Endothelial cell of umbilical vein (primary cell): ENCODE results near the gene DLGAP1.
A peak's percentile ranks its signal among the peaks of the same experiment; 100 is the strongest.

Experiments used
- CTCF ChIP-seq, 2 donors: IDR thresholded peaks; 1 replicate in 1 of 2; 2 replicates in 1 of 2; pipeline ENCODE4 v1.5.1; 2011; ENCODE audit warnings: low read length in 2 of 2, mild to moderate bottlenecking in 2 of 2, moderate library complexity in 2 of 2, control low read depth in 1 of 2, inconsistent platforms in 1 of 2, low read depth in 1 of 2; ENCODE audit not compliant: insufficient read depth in 1 of 2; ENCODE audit errors: extremely low read depth in 1 of 2
- EZH2 ChIP-seq: IDR thresholded peaks from 2 replicates; pipeline ENCODE4 v1.6.1; 2012; ENCODE audit warnings: borderline replicate concordance, low read depth, mild to moderate bottlenecking, moderate library complexity, low read length, inconsistent platforms; ENCODE audit not compliant: severe bottlenecking
- FOS ChIP-seq: IDR thresholded peaks from 2 replicates; pipeline ENCODE4 v1.6.1; 2011; ENCODE audit warnings: mild to moderate bottlenecking, low read length, moderate library complexity, borderline replicate concordance; ENCODE audit not compliant: insufficient read depth
- JUN ChIP-seq: IDR thresholded peaks from 2 replicates; pipeline ENCODE4 v1.6.1; 2011; ENCODE audit warnings: borderline replicate concordance, low read depth; ENCODE audit not compliant: insufficient read length, insufficient read depth
- MYC ChIP-seq: IDR thresholded peaks from one replicate; pipeline ENCODE4 v1.6.1; 2011; ENCODE audit warnings: mild to moderate bottlenecking, low read depth, low read length
- POLR2A ChIP-seq: IDR thresholded peaks from 2 replicates; pipeline ENCODE4 v1.6.1; 2012; ENCODE audit warnings: low read depth, mild to moderate bottlenecking, control low read depth, low read length
- POLR2AphosphoS5 ChIP-seq: IDR thresholded peaks from 2 replicates; pipeline ENCODE4 v1.6.1; 2012; ENCODE audit warnings: low read depth, mild to moderate bottlenecking, control low read depth, low read length, moderate library complexity; ENCODE audit not compliant: insufficient read depth
- TF ChIP-seq, protein P1 (sequence below): IDR thresholded peaks from 2 replicates; pipeline ENCODE4 v1.6.1; 2011; ENCODE audit not compliant: insufficient read depth, insufficient read length

GRCh38 chr18:3481696-3482210 is 973.4 kb downstream of the DLGAP1 start:
- TF ChIP-seq CTCF (IDR thresholded peaks at IDR 0.05; ENCODE audit: extremely low read depth in 1 of 2, insufficient read depth in 1 of 2, low read depth in 1 of 2, low read length in 2 of 2) (peak; percentile 53 to 55), POLR2A (no peak), MYC (no peak), POLR2AphosphoS5 (no peak), EZH2 (no peak), FOS (no peak), JUN (no peak)
- TF ChIP-seq, protein P1, sequence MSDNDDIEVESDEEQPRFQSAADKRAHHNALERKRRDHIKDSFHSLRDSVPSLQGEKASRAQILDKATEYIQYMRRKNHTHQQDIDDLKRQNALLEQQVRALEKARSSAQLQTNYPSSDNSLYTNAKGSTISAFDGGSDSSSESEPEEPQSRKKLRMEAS, result no peak
